Muscle of leg (tissue), 11 donors: ENCODE results near the gene ASAH2. TPM values are rescaled to one million over a fixed set of nuclear protein-coding genes. Genes with fewer than 3 reads are reported as not detected.
"Not testable (repeated sequence)": the region's sequence is repeated elsewhere in the genome, so short reads cannot be mapped to it uniquely, and the experiment has no call there.

Source experiments
- DNase-seq: peaks from one replicate; pipeline ENCODE4 v3.0.0; 2013
- H3K27ac ChIP-seq: one replicate; pipeline ENCODE4 v1.5.1; 2013; ENCODE audit warnings: mild to moderate bottlenecking, low read length, control low read depth
- H3K27me3 ChIP-seq: one replicate; pipeline ENCODE4 v1.6.1; 2013; ENCODE audit warnings: low read length; ENCODE audit not compliant: control insufficient read depth, insufficient read depth
- H3K36me3 ChIP-seq: one replicate; pipeline ENCODE4 v1.6.1; 2013; ENCODE audit warnings: low read length; ENCODE audit not compliant: control insufficient read depth, insufficient read depth
- H3K4me1 ChIP-seq: one replicate; pipeline ENCODE4 v1.6.1; 2013; ENCODE audit warnings: low read length; ENCODE audit not compliant: control insufficient read depth, insufficient read depth
- H3K4me3 ChIP-seq: one replicate; pipeline ENCODE4 v1.5.1; 2013; ENCODE audit warnings: low read length, control low read depth
- H3K9me3 ChIP-seq: replicated peaks from 2 replicates; pipeline ENCODE4 v1.6.1; 2013; ENCODE audit warnings: low read depth, low read length; ENCODE audit not compliant: control insufficient read depth
- WGBS: methylation state at CpG from one replicate; pipeline ENCODE4 v1.1.5; 2013; ENCODE audit warnings: missing lambda C conversion rate; ENCODE audit not compliant: insufficient coverage; 5-methylcytosine and 5-hydroxymethylcytosine counted together
- polyA plus RNA-seq, 8 donors: library from polyadenylated mRNA; unstranded; fragments of 120-200 nt; gene quantifications; one replicate each; pipeline versions ENCODE4 v1.2.1 to v1.2.3, GENCODE V29; 2013; ENCODE audit warnings: inconsistent platforms in 1 of 8, low replicate concordance in 1 of 8; ENCODE audit not compliant: insufficient read length in 8 of 8, insufficient read depth in 1 of 8
- total RNA-seq: library from RNA; stranded (reverse); fragments of 120-200 nt; gene quantifications from one replicate; pipeline ENCODE4 v1.2.4, GENCODE V29; 2013

Gene ASAH2
- total and polyA plus RNA-seq, 9 donors, result 0.23 to 3.4 (median 1.6) TPM

DNA sequence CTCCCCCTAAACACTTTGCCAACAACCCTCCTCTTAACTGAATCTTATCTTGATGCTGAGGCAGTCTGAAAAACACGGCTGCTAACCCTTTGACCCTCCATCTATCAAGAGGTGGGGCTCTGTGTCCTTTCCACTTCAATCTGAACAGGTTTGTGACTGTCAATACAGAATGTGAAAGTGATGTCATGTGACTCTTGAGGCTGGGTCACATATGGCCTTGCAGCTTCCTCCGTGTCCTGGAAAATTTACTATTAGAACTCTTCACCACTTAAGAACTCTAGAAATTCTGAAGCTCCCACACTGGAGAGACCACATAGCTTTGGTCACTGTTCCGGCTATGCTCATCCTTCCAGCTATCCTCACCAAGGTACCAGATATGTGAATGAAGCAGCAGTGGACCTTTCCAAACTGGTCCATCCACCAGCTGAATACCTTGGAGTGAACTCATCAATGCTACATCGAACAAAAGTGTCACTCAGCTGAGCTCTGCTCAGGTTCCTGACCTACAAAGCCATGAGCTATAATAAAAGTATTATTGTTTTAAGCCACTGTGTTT, 30.7 kb upstream of the ASAH2 start:
- H3K4me3 ChIP-seq, result no peak overlapping the region
- H3K27me3 ChIP-seq, result peaks cover 3% of the 10 kb centered on the region
- H3K9me3 ChIP-seq, result no peaks in the 10 kb centered on the region
- peaks cover 2% of the 10 kb centered on the region for H3K4me1 ChIP-seq
- WGBS, result 87% methylated on average over 2 of the region's 4 CpGs
- no peak overlapping the region for H3K27ac ChIP-seq
- H3K36me3 ChIP-seq, result no peaks in the 10 kb centered on the region
- no peak for DNase-seq

DNA sequence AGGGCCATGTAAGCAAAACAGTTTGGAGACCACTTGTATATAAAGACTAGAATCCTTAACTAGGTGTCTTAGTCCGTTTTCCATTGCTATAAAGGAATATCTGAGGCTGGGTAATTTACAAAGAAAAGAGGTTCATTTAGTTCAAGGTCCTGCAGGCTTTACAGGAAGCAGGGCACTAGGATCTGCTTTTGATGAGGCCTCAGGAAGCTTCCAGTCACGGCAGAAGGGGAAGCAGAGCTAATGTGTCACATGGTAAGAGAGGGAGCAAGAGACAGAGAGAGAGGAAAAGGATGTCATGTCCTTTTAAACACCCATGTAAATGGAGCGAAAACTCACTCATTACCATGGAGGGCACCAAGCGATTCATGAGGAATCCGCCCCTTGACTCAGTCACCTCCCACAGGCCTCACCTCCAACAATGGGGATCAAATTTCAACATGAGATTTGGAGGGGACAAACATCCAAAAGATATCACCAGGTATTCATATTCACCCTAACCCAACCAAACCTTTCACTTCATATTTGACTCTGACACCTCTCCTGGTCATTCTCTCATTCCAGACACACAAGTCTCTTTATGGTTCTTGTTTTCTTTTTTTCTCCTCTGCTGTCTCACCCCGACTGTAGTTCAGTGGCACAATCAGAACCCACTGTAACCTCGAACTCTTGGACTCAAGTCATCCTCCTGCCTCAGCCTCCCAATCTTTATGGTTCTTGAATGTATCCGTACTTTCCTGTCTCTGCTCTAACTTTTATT, 30.1 kb upstream of the ASAH2 start:
- Histone ChIP-seq H3K4me3 (no peak overlapping the region), H3K4me1 (no peaks in the 10 kb centered on the region), H3K9me3 (no peaks in the 10 kb centered on the region), H3K36me3 (no peaks in the 10 kb centered on the region), H3K27ac (no peak overlapping the region), H3K27me3 (peaks cover 3% of the 10 kb centered on the region)
- DNase-seq, result no peak
- 79% methylated on average over 3 of the region's 8 CpGs for WGBS

DNA sequence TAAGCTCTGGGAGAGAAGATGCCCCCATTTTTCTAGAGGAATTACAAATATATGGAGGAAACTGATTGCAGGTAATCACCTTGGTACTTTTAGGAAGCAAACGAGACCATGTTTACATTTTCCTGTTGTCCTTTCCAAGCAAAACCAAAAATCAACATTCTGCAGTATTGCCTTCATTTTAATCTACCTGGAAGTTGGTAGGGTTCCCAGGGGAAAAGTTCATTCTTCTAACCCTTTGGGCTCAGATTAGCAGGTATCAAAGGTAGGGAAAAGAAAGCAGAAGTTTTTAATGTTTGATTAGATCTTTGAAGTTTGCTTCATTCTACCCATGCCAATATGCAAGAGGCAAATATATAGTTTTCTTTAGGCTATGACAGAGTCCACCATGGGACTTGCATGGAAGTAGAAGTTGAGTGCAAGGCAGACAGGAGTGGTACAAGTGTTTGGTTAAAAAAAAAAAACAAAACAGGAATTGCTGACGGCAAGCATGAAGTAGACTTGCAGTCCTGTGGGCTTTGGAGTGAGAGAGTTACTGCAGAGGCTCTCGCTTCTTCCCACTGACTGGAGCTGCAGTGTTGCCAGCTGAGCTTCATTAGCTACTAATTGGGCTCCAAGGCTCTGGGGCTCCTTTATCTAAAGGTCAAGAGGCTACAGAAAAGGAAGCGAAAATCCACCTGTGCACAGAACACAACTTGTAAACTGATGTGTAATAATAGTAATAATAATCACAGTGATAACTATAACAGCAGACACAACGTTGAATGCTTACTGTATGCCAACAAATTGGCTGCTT, 28.9 kb upstream of the ASAH2 start:
- H3K27me3 ChIP-seq, result peaks cover 3% of the 10 kb centered on the region
- WGBS, result 17% methylated on average over 2 of the region's 5 CpGs
- no peaks in the 10 kb centered on the region for H3K36me3 ChIP-seq

DNA sequence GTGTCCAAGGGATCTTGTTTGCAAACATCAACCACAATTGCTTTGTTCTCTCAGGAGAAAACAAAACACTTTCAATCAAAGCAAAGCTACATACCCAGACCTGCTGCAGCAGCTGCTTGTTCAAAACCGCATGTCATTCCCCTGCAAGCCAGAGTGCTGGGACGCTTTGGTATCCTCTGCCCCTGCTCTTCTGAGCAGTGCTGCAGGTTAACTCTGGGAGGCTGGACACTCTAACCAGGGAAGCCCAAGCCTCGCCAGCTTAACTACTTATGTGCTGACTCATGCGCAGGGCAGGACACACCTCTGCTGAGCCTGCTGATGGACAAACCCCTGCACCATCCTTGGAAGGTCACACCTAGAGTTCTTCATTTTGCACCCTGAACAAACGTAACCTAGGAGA, 28.2 kb upstream of the ASAH2 start:
- whole genome bisulfite sequencing, result 35% methylated on average over 4 of the region's 5 CpGs
- H3K4me3 ChIP-seq, result no peak overlapping the region
- no peak for DNase-seq

More for the DNA sequence above, 28.9 kb upstream of the ASAH2 start:
- Histone ChIP-seq H3K9me3 (no peaks in the 10 kb centered on the region), H3K27ac (no peak overlapping the region), H3K4me1 (no peaks in the 10 kb centered on the region), H3K4me3 (no peak overlapping the region)
- no peak for DNase-seq

DNA sequence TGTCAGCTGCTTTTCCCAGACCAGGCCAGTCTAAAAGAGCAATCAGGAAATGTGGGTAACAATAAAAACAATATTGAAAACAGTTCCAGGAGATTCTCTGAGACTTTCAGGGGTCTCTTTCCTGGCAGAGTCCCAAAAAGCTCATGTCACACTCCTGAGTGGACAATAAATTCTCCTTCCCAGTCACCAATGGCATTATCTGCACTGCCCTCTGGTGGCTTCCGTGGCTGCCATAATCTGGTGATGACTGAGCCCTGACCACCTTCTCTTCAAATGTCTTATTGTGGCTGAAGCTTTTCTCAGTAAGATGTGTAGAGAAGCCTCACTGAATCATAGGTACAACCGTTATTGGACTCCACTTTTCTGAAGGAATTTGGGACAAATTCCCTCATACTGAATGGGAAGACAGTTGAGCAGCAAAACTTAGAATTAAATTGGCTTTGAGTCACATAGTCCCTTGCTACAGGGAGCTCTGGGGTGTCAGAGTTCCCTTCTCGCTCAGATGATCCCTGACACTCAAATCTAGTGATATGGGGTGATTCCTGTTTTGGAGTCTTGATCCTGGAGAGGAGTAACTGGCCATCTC, 24.4 kb upstream of the ASAH2 start:
- WGBS, result no CpG with 5 or more reads among the region's 3 CpGs
- DNase-seq, result peak; percentile 14
- Histone ChIP-seq H3K4me3 (no peak overlapping the region), H3K36me3 (no peaks in the 10 kb centered on the region), H3K27ac (no peak overlapping the region), H3K9me3 (no peaks in the 10 kb centered on the region), H3K4me1 (no peaks in the 10 kb centered on the region), H3K27me3 (peaks cover 3% of the 10 kb centered on the region)

More for the DNA sequence above, 28.2 kb upstream of the ASAH2 start:
- peaks cover 3% of the 10 kb centered on the region for H3K27me3 ChIP-seq
- no peak overlapping the region for H3K27ac ChIP-seq
- H3K9me3 ChIP-seq, result no peaks in the 10 kb centered on the region
- H3K4me1 ChIP-seq, result no peaks in the 10 kb centered on the region
- no peaks in the 10 kb centered on the region for H3K36me3 ChIP-seq

DNA sequence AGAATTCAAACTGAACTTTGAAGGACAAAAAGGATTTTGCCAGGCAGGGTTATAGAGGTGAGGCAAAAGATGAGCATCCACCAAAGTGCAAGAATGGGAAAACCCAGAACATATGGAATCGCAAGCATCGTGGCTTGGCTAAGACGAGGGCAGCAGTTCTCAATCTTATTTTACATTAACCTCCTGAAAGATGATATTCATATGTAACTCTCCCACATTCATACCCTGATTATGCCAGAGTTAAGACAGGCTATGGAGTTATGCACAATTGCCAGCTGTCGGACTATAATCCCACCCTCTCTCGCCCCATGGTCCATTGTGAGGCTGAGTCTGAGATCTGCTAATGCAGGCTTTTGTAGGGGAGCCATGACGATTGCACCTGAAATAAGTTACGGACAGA, 21.2 kb upstream of the ASAH2 start:
- 77% methylated on average over 5 of the region's 7 CpGs for WGBS
- DNase-seq, result no peak
- Histone ChIP-seq H3K9me3 (no peaks in the 10 kb centered on the region), H3K4me1 (no peaks in the 10 kb centered on the region), H3K27ac (no peak overlapping the region), H3K27me3 (no peaks in the 10 kb centered on the region), H3K4me3 (no peak overlapping the region), H3K36me3 (no peaks in the 10 kb centered on the region)

DNA sequence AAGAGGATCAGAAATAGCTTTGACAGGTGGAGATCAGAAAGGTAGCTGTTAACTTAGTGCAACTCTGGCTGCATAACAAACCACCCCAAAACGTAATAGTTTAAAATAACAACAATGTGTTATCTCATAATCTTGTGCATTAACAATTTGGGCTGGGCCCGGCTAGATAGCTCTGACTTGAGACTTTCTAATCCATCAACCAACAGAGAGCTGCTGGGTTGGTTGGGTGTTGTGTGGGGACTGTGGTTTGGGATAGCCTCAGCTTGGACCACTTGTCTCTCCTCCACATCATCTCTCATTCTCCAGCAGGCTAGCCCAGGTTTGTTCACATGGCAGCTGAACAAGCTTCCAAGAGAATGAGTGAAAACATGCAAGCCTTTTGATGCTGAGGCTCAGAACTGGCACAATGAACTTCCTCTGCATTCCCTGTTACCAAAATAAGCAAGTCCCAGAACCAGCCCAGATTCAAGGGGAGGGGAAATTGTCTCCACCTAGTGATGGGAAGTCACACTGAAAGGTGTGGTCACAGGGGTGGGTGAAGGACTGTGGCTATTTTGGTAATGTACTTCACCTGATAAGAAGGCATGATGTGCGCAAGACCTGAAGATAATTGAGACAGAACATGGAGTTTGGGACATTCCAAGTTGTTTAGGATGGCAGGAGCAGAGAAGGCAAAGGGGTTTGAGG, 20.4 kb upstream of the ASAH2 start:
- H3K4me3 ChIP-seq, result no peak overlapping the region
- no peaks in the 10 kb centered on the region for H3K4me1 ChIP-seq
- no peak overlapping the region for H3K27ac ChIP-seq
- H3K9me3 ChIP-seq, result no peaks in the 10 kb centered on the region
- no peaks in the 10 kb centered on the region for H3K36me3 ChIP-seq
- 94% methylated on average over 1 of the region's 3 CpGs for WGBS
- no peaks in the 10 kb centered on the region for H3K27me3 ChIP-seq
- DNase-seq, result no peak

DNA sequence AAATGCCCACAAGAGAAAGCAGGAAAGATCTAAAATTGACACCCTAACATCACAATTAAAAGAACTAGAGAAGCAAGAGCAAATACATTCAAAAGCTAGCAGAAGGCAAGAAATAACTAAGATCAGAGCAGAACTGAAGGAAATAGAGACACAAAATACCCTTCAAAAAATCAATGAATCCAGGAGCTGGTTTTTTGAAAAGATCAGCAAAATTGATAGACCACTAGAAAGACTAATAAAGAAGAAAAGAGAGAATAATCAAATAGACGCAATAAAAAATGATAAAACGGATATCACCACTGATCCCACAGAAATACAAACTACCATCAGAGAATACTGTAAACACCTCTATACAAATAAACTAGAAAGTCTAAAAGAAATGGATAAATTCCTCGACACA, 16.6 kb upstream of the ASAH2 start:
- not testable (repeated sequence) for H3K4me3 ChIP-seq, H3K4me1 ChIP-seq, H3K9me3 ChIP-seq, H3K36me3 ChIP-seq, DNase-seq, H3K27ac ChIP-seq, H3K27me3 ChIP-seq
- WGBS, result no CpG with 5 or more reads among the region's 3 CpGs

DNA sequence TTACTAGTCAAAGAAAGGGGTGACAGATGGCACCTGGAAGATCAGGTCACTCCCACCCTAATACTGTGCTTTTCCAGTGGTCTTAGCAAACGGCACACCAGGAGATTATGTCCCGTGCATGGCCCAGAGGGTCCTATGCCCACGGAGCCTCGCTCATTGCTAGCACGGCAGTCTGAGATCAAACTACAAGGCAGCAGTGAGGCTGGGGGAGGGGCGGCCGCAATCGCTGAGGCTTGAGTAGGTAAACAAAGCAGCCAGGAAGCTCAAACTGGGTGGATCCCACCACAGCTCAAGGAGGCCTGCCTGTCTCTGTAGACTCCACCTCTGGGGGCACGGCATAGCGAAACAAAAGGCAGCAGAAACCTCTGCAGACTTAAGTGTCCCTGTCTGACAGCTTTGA, 11.3 kb upstream of the ASAH2 start:
- not testable (repeated sequence) for H3K27ac ChIP-seq, H3K9me3 ChIP-seq, H3K4me3 ChIP-seq, DNase-seq, H3K36me3 ChIP-seq, H3K27me3 ChIP-seq, H3K4me1 ChIP-seq
- 90% methylated on average over 8 of the region's 10 CpGs for WGBS
